ENCODE data around the gene EEFSEC.

- TF ChIP-seq, protein P1, sequence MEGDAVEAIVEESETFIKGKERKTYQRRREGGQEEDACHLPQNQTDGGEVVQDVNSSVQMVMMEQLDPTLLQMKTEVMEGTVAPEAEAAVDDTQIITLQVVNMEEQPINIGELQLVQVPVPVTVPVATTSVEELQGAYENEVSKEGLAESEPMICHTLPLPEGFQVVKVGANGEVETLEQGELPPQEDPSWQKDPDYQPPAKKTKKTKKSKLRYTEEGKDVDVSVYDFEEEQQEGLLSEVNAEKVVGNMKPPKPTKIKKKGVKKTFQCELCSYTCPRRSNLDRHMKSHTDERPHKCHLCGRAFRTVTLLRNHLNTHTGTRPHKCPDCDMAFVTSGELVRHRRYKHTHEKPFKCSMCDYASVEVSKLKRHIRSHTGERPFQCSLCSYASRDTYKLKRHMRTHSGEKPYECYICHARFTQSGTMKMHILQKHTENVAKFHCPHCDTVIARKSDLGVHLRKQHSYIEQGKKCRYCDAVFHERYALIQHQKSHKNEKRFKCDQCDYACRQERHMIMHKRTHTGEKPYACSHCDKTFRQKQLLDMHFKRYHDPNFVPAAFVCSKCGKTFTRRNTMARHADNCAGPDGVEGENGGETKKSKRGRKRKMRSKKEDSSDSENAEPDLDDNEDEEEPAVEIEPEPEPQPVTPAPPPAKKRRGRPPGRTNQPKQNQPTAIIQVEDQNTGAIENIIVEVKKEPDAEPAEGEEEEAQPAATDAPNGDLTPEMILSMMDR (IDR thresholded peaks at IDR 0.05): no peak
- no peak for TF ChIP-seq POLR2A (IDR thresholded peaks at IDR 0.05)
- TF ChIP-seq POLR2AphosphoS5 (IDR thresholded peaks at IDR 0.05): no peak
These were observed 30.1 kb upstream of the EEFSEC start for GRCh38 chr3:128123156-128123537.

Measured in breast epithelium (tissue), 3 donors.